ENCODE results near the gene UBTD1. TPM values are rescaled to one million over a fixed set of nuclear protein-coding genes. Genes with fewer than 3 reads are reported as not detected.
"Not testable (repeated sequence)": the region's sequence is repeated elsewhere in the genome, so short reads cannot be mapped to it uniquely, and the experiment has no call there.

The UBTD1 gene
- total RNA-seq, 1 donor from 2014 or later: 7.1 TPM

- ATAC-seq; DNase-seq (ENCODE audit: low spot score): not testable (repeated sequence)
These were observed 56.8 kb downstream of the UBTD1 start for GRCh38 chr10:97555541-97555940.

- DNase-seq (ENCODE audit: low spot score): peak; percentile 80
- peak; percentile 93 for ATAC-seq
These were observed 62.1 kb downstream of the UBTD1 start for GRCh38 chr10:97560731-97561381.

- not testable (repeated sequence) for DNase-seq (ENCODE audit: low spot score); ATAC-seq
These were observed 62.8 kb downstream of the UBTD1 start for GRCh38 chr10:97561386-97562077.

- not testable (repeated sequence) for DNase-seq (ENCODE audit: low spot score); ATAC-seq
These were observed 63.6 kb downstream of the UBTD1 start for GRCh38 chr10:97562329-97562728.

- DNase-seq (ENCODE audit: low spot score): no peak
- no peak for ATAC-seq
These were observed 64.6 kb downstream of the UBTD1 start for GRCh38 chr10:97563337-97563736.

- no peak for DNase-seq (ENCODE audit: low spot score)
- no peak for ATAC-seq
These were observed 66.1 kb downstream of the UBTD1 start for GRCh38 chr10:97564776-97565175.

GRCh38 chr10:97566336-97566996 lies 67.7 kb downstream of the UBTD1 start:
- no peak for DNase-seq (ENCODE audit: low spot score)
- ATAC-seq: no peak

GRCh38 chr10:97567891-97568290 lies 69.2 kb downstream of the UBTD1 start:
- no peak for ATAC-seq
- DNase-seq (ENCODE audit: low spot score): no peak

- no peak for ATAC-seq
- DNase-seq (ENCODE audit: low spot score): no peak
These were observed 71.5 kb downstream of the UBTD1 start for GRCh38 chr10:97570146-97570788.

- ATAC-seq: no peak
- DNase-seq (ENCODE audit: low spot score): no peak
These were observed 72.2 kb downstream of the UBTD1 start for GRCh38 chr10:97570789-97571471.

GRCh38 chr10:97571622-97572021 lies 72.9 kb downstream of the UBTD1 start:
- no peak for DNase-seq (ENCODE audit: low spot score)
- ATAC-seq: no peak

GRCh38 chr10:97572214-97572989 lies 73.7 kb downstream of the UBTD1 start, which contains the start of gene ANKRD2:
ANKRD2 (plus strand) TSS chr10:97572779; CDS start chr10:97572789, 10 bp downstream.
- ATAC-seq (peak; percentile 88), DNase-seq (ENCODE audit: low spot score) (peak; percentile 89)

- ATAC-seq (no peak), DNase-seq (ENCODE audit: low spot score) (no peak)
These were observed 74.3 kb downstream of the UBTD1 start for GRCh38 chr10:97573021-97573420.

GRCh38 chr10:97573672-97574071 lies 74.9 kb downstream of the UBTD1 start:
- DNase-seq (ENCODE audit: low spot score) (no peak), ATAC-seq (no peak)

- DNase-seq (ENCODE audit: low spot score) (peak; percentile 90), ATAC-seq (peak; percentile 85)
These were observed 75.8 kb downstream of the UBTD1 start for GRCh38 chr10:97574374-97575126.

GRCh38 chr10:97575127-97575668 lies 76.5 kb downstream of the UBTD1 start:
- DNase-seq (ENCODE audit: low spot score) (no peak), ATAC-seq (no peak)

GRCh38 chr10:97576487-97576886 lies 77.8 kb downstream of the UBTD1 start:
- not testable (repeated sequence) for ATAC-seq

GRCh38 chr10:97577701-97578100 lies 79.0 kb downstream of the UBTD1 start:
- no peak for ATAC-seq

More at GRCh38 chr10:97576487-97576886, 77.8 kb downstream of the UBTD1 start:
- not testable (repeated sequence) for DNase-seq (ENCODE audit: low spot score)

More at GRCh38 chr10:97577701-97578100, 79.0 kb downstream of the UBTD1 start:
- no peak for DNase-seq (ENCODE audit: low spot score)
